GM19351 (cell line): ENCODE measurements around the gene CALM1.

Experiments used
- ATAC-seq: cut with Tn5 transposase; IDR thresholded peaks from one replicate; pipeline ENCODE4 v1.9.1; 2021; ENCODE audit warnings: mild to moderate bottlenecking, moderate library complexity; ENCODE audit not compliant: unreplicated experiment

Gene CALM1

GRCh38 chr14:90440021-90440451, 43.2 kb downstream of the CALM1 start:
- ATAC-seq, result no peak

- no peak for ATAC-seq
These were observed 43.8 kb downstream of the CALM1 start for GRCh38 chr14:90440592-90440991.

GRCh38 chr14:90442388-90442787, 45.6 kb downstream of the CALM1 start:
- no peak for ATAC-seq

GRCh38 chr14:90443161-90444076, 46.6 kb downstream of the CALM1 start:
- no peak for ATAC-seq

GRCh38 chr14:90444077-90444696, 47.4 kb downstream of the CALM1 start:
- ATAC-seq, result no peak

GRCh38 chr14:90445011-90445410, 48.2 kb downstream of the CALM1 start:
- ATAC-seq, result no peak

- no peak for ATAC-seq
These were observed 49.6 kb downstream of the CALM1 start for GRCh38 chr14:90446405-90446804.

GRCh38 chr14:90447720-90448497, 51.1 kb downstream of the CALM1 start:
- ATAC-seq, result no peak

- no peak for ATAC-seq
These were observed 52.6 kb downstream of the CALM1 start for GRCh38 chr14:90449411-90449810.

- no peak for ATAC-seq
These were observed 53.3 kb downstream of the CALM1 start for GRCh38 chr14:90450151-90450550.

GRCh38 chr14:90450667-90451066, 53.8 kb downstream of the CALM1 start:
- ATAC-seq, result no peak

- ATAC-seq, result no peak
These were observed 54.6 kb downstream of the CALM1 start for GRCh38 chr14:90451443-90451842.

- no peak for ATAC-seq
These were observed 55.1 kb downstream of the CALM1 start for GRCh38 chr14:90451961-90452360.

GRCh38 chr14:90452366-90452765, 55.5 kb downstream of the CALM1 start:
- no peak for ATAC-seq

GRCh38 chr14:90453401-90453951, 56.6 kb downstream of the CALM1 start:
- ATAC-seq, result no peak

- ATAC-seq, result no peak
These were observed 57.5 kb downstream of the CALM1 start for GRCh38 chr14:90454041-90455000.

- no peak for ATAC-seq
These were observed 58.3 kb downstream of the CALM1 start for GRCh38 chr14:90455100-90455571.

GRCh38 chr14:90456551-90456950, 59.7 kb downstream of the CALM1 start:
- ATAC-seq, result no peak

GRCh38 chr14:90457186-90457585, 60.4 kb downstream of the CALM1 start:
- no peak for ATAC-seq
